Right lobe of liver (tissue), 6 donors: ENCODE results near the gene PRMT5. TPM values are rescaled to one million over a fixed set of nuclear protein-coding genes. Genes with fewer than 3 reads are reported as not detected.

Source experiments
- ATAC-seq, 4 donors: fragments of 200-7000 bp; cut with Tn5 transposase; one replicate each; pipeline ENCODE4 v1.9.1; 2020; ENCODE audit warnings: mild to moderate bottlenecking in 4 of 4, moderate library complexity in 4 of 4
- DNase-seq, 3 donors: peaks; one replicate each; pipeline ENCODE4 v3.0.0-alpha.2; 2020
- H3K27ac ChIP-seq, 3 donors: fragments of 200-600 bp; one replicate each; pipeline ENCODE4 v1.8.0; 2022
- H3K27me3 ChIP-seq, 2 donors: fragments of 200-600 bp; one replicate each; pipeline ENCODE4 v1.8.0; 2022
- H3K36me3 ChIP-seq, 4 donors: fragments of 200-600 bp; sonication (generic) in 1 of 4; one replicate each; pipeline versions ENCODE4 v1.5.1 to v1.8.0; 2017 to 2022; ENCODE audit warnings: control low read depth in 1 of 4
- H3K4me1 ChIP-seq, 4 donors: fragments of 200-600 bp; sonication (generic) in 1 of 4; one replicate each; pipeline versions ENCODE4 v1.5.1 to v1.8.0; 2017 to 2022; ENCODE audit warnings: control low read depth in 1 of 4
- H3K4me3 ChIP-seq, 3 donors: fragments of 200-600 bp; one replicate each; pipeline ENCODE4 v1.8.0; 2022
- H3K9me3 ChIP-seq, 4 donors: fragments of 200-600 bp; sonication (generic) in 1 of 4; one replicate each; pipeline versions ENCODE4 v1.5.1 to v1.8.0; 2017 to 2022; ENCODE audit warnings: control low read depth in 1 of 4
- CTCF ChIP-seq, 4 donors: fragments of 200-600 bp in 3 of 4; fragments of 450-650 bp in 1 of 4; IDR thresholded peaks; one replicate each; pipeline versions ENCODE4 v1.5.1 to v1.8.0; 2016 to 2022; ENCODE audit warnings: antibody characterized with exemption in 4 of 4, mild to moderate bottlenecking in 2 of 4
- POLR2A ChIP-seq: fragments of 450-650 bp; IDR thresholded peaks from one replicate; pipeline ENCODE4 v1.6.1; 2017; ENCODE audit warnings: antibody characterized with exemption, mild to moderate bottlenecking
- WGBS: methylation state at CpG from one replicate; pipeline ENCODE4 v1.1.6; 2018; ENCODE audit warnings: low coverage, low lambda C conversion rate; ENCODE audit not compliant: insufficient coverage; ENCODE audit errors: missing lambda C conversion rate; 5-methylcytosine and 5-hydroxymethylcytosine counted together
- intact Hi-C, 2 donors: fragments of 100-400 bp; cut with DNase I; formaldehyde crosslinking; loops; one replicate each; pipeline versions ENCODE4 v1.11.2 to v1.14.1; 2022
- total RNA-seq, 6 experiments: library from RNA; depleted of rRNA in 2 of 6; stranded (reverse); fragments of >200 nt in 2 of 6; fragmentation: NEBNext Ultra II Directional in 3 of 6; extraction: Animal tissue kit (Norgen Biotek cat#: 25700) in 3 of 6; gene quantifications; one replicate each; pipeline versions ENCODE4 v1.1.0 to v1.2.4, GENCODE V29; 2016 to 2023
- donor health status: DM: no; HTN: yes; CAD: no.
- donor health status: DM: no; HTN: no; CAD: no.
- donor health status: DM: no; HTN: no; CAD: no.
- donor health status: DM: no; HTN: yes; CAD: no.
- donor health status: DM: no; HTN: yes; CAD: no.

PRMT5 gene
- total RNA-seq, 6 experiments from 2014 or later = 22.5 to 32.1 (median 25.7) TPM

GRCh38 chr14:22935156-22935555 lies 6.0 kb upstream of the PRMT5 start:
- intact Hi-C loops = no loop called here
- Histone ChIP-seq H3K27ac (no peak overlapping the region), H3K4me1 (peaks cover 0 to 1% (median 0%) of the 10 kb centered on the region in 4 donors), H3K9me3 (no peaks in the 10 kb centered on the region), H3K27me3 (no peaks in the 10 kb centered on the region), H3K36me3 (no peaks in the 10 kb centered on the region), H3K4me3 (no peak overlapping the region)
- 75% methylated on average over 1 of the region's 1 CpG for WGBS
- TF ChIP-seq CTCF (IDR thresholded peaks at IDR 0.05) (no peak), POLR2A (no peak)
- ATAC-seq (no peak), DNase-seq (no peak)

GRCh38 chr14:22932146-22932545 lies 3.0 kb upstream of the PRMT5 start:
- no peak overlapping the region for H3K27ac ChIP-seq
- H3K27me3 ChIP-seq = no peaks in the 10 kb centered on the region
- H3K4me1 ChIP-seq = peaks cover 0 to 16% (median 0%) of the 10 kb centered on the region in 4 donors
- no peaks in the 10 kb centered on the region for H3K36me3 ChIP-seq
- H3K4me3 ChIP-seq = no peak overlapping the region
- TF ChIP-seq POLR2A (no peak), CTCF (IDR thresholded peaks at IDR 0.05) (no peak)
- DNase-seq = no peak
- no peak for ATAC-seq
- no peaks in the 10 kb centered on the region for H3K9me3 ChIP-seq
- WGBS = 100% methylated on average over 2 of the region's 3 CpGs
- intact Hi-C loops = no loop called here

GRCh38 chr14:22929961-22930364 lies 787 bp upstream of the PRMT5 start:
- no peak for TF ChIP-seq CTCF (IDR thresholded peaks at IDR 0.05)
- TF ChIP-seq POLR2A = no peak
- DNase-seq (no peak), ATAC-seq (peak in 3 of 4 donors; percentile 1 to 11 (median 6))
- Histone ChIP-seq H3K36me3 (peaks cover 0 to 16% (median 1%) of the 10 kb centered on the region in 4 donors), H3K27me3 (no peaks in the 10 kb centered on the region), H3K4me3 (peak overlapping the region; percentile 10 to 87 (median 23)), H3K4me1 (peaks cover 0 to 16% (median 0%) of the 10 kb centered on the region in 4 donors), H3K27ac (peak overlapping the region; percentile 10 to 81 (median 78)), H3K9me3 (no peaks in the 10 kb centered on the region)
- intact Hi-C loops = no loop called here
- 2% methylated on average over 2 of the region's 2 CpGs for WGBS

- WGBS = 9% methylated on average over 5 of the region's 12 CpGs
- H3K4me3 ChIP-seq = peak overlapping the region; percentile 66 to 87 (median 75)
- H3K4me1 ChIP-seq = peaks cover 0 to 16% (median 0%) of the 10 kb centered on the region in 4 donors
- no peak for DNase-seq
- TF ChIP-seq CTCF (IDR thresholded peaks at IDR 0.05) (no peak), POLR2A (no peak)
- no peaks in the 10 kb centered on the region for H3K9me3 ChIP-seq
- H3K36me3 ChIP-seq = peaks cover 0 to 30% (median 10%) of the 10 kb centered on the region in 4 donors
- intact Hi-C loops = no loop called here
- no peak for ATAC-seq
- peak overlapping the region; percentile 30 to 66 (median 66) for H3K27ac ChIP-seq
- H3K27me3 ChIP-seq = no peaks in the 10 kb centered on the region
These were observed 706 bp downstream of the PRMT5 start for GRCh38 chr14:22928237-22929103.
